COLO668 (cell line): ENCODE measurements around the gene SAMHD1.
A peak's percentile ranks its signal among the peaks of the same experiment; 100 is the strongest.
"Not testable (repeated sequence)": the region's sequence is repeated elsewhere in the genome, so short reads cannot be mapped to it uniquely, and the experiment has no call there.

ENCODE experiments used
- DNase-seq: peaks from one replicate; lab custom pipeline; 2025; ENCODE audit not compliant: unreplicated experiment; lab: John Stamatoyannopoulos, UW

The SAMHD1 gene

DNA sequence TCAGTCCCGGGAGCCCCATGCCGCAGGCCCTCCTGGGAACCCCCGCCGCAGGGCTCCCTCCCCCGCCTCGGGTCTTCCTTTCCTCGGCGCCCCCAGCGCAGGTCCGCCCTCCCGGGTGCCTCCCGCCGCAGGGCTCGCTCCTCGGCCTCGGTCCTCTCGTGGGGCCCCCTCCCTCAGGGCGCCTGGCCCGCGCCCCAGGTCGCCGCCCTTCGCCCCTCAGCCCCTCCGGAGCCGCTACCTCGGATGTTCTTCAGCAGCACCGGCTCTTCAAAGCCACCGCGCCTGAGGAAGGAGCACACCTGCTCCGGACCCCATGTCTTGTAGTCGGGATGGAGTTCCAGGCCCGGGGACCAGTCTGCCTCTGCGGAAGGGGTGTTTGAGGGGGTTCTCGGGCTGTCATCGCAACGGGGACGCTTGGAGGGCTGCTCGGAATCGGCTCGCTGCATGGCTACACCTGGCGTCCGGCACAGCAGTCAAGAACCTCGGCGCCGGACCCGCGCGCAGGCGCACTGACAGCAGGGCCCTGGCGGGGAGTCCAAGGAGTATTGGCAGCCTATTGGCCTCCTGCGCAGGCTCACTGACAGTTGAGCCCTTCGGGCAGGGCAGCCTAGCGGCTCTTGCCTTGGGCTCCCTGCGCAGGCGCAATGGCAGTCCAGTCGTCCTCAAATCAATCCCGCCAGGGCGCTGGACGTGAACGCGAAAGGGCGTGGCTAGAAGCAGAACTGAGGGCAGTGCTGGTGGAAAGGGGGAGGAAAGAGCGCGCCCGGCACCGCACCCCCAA is at the start of gene SAMHD1:
SAMHD1 (minus strand) TSS at position 511 of the 781 bp plus-strand sequence; CDS start at position 446, 65 bp downstream.
- peak; percentile 99 for DNase-seq

DNA sequence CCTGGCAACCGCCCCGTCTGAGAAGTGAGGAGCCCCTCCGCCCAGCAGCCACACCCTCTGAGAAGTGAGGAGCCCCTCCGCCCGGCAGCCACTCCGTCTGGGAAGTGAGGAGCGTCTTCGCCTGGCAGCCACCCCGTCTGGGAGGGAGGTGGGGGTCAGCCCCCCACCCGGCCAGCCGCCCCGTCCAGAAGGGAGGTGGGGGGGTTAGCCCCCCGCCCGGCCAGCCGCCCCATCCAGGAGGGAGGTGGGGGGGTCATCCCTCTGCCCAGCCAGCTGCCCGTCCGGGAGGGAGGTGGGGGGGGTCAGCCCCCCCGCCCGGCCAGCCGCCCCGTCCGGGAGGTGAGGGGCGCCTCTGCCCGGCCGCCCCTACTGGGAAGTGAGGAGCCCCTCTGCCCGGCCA is 48.7 kb upstream of the SAMHD1 start:
- not testable (repeated sequence) for DNase-seq

DNA sequence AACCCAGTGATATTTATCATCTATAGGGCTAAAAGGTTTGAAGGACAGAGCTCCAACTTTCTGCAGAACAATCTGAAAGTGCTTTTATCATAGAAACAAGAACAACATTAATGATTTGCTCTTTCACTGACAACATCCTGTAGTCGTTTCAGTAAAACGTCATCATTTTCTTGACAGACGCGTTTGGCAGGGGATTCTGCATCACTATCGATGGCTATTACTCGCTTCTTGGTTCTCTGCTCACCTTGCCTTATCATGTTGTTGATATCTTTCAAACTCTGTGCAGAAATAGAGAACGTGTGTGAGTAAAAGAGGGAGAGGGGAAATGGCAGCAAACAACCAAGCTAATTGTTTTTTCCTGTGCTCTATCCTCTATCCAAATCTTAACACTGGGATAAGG is 47.1 kb upstream of the SAMHD1 start:
- DNase-seq, result no peak

DNA sequence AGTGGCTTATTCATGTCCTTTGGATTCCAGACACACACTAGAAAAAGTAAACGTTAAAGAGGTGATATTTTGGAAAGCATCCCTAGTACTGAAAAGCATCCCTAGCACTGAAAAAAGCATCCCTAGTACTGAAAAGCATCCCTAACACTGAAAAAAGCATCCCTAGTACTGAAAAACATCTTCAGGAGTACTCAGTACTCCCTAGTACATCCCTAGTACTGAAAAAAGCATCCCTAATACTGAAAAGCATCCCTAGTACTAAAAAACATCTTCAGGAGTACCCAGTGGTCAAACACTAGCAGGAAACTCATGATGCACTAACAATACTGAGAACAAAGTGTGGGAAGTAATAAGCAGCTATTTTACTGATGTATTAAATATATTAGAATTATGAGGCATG is 45.6 kb upstream of the SAMHD1 start:
- no peak for DNase-seq

DNA sequence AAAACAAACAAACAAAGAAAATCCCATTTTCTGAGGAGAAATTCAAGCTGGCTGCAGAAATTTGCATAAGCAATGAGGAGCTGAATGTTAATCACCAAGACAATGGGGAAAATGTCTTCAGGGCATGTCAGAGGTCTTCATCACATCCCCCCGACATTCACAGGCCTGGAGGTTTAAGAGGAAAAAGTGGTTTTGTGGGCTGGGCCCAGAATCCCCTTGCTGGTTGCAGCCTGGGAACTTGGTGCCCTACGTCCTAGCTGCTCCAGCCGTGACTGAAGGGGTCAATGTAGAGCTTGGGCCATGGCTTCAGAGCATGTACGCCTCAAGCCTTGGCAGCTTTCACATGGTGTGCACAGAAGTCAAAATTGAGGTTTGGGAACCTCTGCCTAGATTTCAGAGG is 42.7 kb upstream of the SAMHD1 start:
- DNase-seq, result not testable (repeated sequence)

DNA sequence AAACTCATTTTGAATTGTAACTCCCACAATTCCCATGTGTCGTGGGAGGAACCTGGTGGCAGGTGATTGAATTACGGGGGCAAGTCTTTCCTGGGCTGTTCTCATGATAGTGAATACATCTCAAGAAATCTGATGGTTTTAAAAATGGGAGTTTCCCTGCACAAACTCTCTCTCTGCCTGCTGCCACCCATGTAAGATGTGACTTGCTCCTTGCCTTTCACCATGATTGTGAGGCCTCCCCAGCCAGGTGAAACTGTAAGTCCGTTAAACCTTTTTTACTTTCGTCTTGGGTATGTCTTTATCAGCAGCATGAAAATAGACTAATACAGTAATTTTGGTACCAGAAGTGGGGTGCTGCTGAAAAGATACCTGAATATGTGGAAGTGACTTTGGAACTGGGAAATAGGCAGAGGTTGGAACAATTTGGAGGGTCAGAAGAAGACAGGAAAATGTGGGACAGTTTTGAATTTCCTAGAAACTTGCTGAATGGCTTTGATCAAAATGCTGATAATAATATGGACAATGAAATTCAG is 41.4 kb upstream of the SAMHD1 start:
- DNase-seq, result no peak

DNA sequence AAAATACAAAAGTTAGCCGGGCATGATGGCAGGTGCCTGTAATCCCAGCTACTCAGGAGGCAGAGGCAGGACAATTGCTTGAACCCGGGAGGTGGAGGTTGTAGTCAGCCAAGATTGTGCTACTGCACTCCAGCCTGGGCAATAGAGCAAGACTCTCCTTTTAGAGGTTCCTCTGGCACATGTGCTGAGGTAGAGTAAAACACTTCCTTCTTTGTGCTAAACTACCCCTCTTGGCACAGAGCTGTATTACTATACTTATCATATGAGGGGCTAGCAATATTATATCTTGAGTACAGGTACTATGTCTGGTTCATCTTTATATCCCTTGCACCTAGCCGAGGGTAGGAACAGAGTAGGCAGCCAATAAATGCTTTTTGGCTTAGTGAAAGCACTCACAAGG is 40.2 kb upstream of the SAMHD1 start:
- DNase-seq, result no peak

DNA sequence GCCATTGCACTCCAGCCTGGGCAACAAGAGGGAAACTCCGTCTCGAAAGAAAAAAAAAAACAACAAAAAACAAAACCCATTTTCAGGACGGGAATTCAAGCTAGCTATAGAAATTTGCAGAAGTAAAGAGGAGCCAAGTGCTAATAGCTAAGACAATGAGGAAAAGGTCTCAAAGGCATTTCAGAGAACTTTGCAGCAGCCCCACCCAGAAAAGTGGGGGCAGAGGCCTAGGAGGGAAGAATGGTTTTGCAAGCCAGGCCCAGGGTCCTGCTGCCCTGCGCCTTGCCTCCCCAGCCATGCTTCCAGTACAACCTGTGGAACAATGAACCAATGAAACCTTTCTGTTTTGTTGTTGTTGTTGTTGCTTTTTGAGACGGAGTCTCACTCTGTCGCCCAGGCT is 38.3 kb upstream of the SAMHD1 start:
- no peak for DNase-seq

DNA sequence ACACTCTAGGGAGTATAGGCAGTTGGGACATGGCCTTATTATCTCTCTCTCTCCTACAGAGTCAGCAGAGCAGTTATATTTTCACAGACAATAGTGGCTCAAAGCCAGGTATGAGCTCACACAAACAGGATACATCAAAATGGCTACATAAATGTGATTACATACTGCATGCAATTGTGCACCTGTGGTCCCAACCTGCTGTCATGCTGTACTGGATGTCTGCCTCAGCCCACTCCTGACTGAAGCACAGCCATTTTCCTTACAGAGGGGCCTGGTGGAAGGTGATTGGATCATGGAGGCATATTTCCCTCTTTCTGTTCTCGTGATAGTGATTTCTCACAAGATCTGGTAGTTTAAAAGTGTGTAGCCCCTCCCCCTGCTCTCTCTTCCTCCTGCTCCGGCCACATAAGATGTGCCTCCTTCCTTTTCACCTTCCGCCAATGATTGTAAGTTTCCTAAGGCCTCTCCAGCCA is 37.0 kb upstream of the SAMHD1 start:
- DNase-seq, result no peak

DNA sequence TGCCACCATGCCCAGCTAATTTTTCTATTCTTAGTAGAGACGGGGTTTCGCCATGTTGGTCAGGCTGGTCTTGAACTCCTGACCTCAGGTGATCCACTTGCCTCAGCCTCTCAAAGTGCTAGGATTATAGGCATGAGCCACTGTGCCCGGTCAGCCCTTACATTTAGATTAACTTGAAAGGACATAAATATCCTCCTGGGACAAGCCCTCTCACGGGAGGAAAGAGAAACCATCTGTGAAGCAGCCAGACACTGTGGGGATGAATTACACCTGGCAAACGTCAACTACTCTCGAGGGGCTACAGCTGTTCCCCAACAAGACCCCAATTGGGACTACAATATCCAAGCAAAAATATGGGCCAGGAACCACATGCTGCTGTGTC is 32.7 kb upstream of the SAMHD1 start:
- DNase-seq, result no peak

DNA sequence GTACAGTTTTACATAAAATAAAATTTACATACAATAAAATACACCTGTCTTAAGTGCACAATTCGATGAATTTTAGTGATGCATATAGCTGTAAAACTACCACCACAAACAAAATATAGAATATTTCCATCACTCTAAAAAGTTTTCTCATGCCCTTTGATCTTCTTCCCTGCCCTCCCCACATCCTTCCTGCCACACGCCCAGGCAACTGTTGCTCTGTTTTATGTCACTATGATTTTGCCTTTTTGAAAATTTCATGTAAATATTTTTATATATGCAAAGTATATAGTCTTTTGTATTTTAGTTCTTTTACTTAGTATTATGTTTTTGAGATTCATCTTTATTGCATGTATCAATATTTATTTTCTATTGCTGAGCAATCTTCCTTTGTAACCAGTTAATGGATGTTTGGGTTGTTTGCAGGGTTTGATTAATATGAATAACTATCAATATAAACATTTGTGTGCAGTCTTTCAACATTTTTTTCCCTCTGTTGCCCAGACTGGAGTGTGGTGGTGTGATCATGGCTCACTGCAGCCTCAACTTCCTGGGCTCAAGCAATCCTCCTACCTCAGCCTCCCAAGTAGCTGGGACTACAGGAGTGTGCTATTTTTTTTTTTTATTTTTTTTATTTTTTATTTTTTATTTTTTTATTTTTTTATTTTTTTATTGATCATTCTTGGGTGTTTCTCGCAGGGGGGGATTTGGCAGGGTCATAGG is 23.8 kb upstream of the SAMHD1 start:
- no peak for DNase-seq

DNA sequence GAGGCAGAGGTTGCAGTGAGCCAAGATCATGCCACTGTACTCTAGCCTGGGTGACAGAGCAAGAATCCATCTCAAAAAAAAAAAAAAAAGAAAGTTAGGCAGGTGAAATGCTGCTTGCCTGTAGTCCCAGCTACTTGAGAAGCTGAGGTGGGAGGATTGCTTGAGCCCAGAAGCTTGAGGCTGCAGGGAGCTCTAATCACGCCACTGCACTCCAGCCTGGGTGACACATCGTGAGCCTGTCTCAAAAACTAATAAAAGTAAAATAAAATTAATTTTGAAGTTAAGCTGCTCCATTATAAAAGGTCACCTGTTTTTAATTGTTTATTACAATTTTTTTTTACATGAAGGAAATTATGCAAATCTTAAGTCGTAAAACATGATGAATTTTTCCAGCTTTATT is 23.2 kb upstream of the SAMHD1 start:
- DNase-seq, result no peak

DNA sequence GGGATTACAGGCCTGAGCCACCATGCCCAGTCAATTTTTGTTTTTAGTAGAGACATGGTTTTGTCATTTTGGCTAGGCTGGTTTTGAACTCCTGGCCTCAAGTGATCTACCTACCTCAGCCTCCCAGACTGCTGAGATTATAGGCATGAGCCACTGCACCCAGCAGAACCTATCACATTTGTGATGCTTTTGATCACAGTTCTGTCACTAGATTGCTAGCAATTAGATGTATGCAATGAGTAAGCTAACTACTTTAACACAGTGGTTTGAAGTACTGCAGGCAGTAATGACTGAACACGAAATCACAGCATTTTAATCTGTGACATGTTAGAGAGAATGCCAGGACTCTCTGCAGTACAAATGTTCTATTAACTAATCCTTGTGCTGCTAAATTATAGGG is 19.6 kb upstream of the SAMHD1 start:
- DNase-seq, result no peak

DNA sequence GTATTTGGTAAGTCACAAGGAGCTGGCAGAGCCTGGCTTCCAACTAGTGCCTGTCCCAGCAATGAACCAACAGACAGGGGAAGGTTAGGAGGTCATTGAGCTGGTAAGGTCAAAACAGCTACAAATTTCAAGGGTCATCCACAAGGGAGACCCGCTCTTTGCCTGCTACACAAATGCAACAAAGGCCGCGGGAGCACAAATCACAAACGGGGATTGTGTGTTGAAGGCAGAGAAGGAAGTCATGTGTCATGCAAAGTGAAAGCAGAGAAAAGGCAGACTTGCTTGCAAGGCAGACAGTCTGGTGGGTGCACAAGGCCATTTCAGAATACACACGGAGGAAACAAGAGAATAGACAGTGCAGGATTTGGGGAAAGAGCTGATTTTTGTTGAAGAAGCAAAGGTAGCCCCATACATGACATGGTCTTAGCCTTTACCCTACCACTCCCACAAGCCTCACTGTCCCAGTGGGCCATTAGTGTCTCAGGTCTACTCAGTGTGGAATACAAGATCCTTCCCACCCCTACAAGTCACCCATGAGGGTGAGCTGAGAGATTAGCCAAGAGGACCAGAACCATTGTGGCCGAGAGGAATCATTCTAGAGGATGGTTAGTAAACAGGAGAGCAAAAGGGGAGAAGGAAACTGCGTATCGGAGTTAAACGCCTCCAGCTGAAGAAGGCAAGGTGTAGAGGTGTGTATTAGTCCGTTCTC is 18.1 kb upstream of the SAMHD1 start:
- no peak for DNase-seq

DNA sequence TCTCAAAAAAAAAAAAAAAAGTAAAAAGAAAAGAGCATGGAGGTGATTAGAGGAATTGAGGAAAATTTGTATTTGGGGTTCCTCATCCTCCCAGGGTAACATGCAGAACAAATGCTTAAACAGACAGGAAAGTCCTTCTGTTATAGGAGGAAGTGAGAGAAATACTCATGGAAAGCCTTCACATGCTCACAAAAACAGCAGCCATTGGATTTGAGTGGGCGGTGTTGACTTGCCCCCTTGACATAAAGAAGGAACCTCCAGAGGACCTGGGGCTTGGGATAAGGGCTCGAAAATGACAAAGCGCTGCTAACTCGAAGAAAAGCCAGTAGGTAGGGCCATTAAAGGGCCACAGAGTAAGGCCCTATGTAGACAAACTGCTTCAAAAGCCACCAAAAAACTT is 17.5 kb upstream of the SAMHD1 start:
- DNase-seq, result no peak

DNA sequence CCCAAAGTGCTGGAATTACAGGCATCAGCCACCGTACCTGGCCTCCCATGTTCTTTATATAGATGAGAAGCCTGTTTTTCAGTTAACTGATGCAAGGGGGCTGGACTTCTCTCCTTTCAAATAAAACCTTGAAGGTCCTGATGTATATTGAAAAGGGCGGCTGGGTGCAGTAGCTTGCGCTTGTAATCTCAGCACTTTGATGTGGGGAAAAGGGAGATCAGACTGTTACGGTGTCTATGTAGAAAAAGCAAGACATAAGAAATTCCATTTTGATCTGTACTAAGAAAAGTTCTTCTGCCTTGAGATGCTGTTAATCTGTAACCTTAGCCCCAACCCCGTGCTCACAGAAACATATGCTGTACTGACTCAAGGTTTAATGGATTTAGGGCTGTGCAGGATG is 16.1 kb upstream of the SAMHD1 start:
- no peak for DNase-seq

DNA sequence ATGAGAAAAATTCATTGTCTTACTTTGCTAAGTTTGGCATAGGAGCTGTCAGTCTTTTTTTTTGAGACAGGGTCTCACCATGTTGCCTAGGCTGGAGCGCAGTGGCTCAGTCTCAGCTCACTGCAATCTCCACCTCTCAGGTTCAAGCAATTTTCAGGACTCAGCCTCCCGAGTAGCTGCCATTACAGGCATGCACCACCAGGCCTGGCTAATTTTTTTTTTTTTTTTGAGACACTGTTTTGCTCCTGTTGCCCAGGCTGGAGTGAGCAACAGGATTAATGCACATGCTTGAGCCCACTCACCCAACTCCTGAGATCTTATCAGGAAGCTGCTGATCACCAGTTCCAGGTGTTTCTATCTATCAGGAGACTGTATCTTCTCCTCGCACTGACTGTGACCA is 15.5 kb upstream of the SAMHD1 start:
- not testable (repeated sequence) for DNase-seq

DNA sequence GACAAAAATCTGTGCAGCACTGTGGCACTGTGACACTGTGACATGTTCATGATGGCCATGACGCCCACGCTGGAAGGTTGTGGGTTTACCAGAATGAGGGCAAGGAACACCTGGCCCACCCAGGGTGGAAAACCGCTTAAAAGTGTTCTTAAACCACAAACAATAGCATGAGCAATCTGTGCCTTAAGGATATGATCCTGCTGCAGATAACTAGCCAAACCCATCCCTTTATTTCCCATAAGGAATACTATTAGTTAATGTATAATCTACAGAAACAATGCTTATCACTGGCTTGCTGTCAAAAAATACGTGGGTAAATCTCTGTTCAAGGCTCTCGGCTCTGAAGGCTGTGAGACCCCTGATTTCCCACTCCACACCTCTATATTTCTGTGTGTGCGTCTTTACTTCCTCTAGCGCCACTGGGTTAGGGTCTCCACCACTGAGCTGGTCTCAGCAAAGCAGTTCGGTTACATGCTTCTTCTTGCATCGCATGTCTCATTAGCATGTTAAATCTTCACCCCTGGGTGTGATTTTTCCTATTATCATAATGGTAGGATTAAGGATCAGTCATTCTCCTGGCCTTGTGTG is 10.9 kb upstream of the SAMHD1 start:
- DNase-seq, result not testable (repeated sequence)

DNA sequence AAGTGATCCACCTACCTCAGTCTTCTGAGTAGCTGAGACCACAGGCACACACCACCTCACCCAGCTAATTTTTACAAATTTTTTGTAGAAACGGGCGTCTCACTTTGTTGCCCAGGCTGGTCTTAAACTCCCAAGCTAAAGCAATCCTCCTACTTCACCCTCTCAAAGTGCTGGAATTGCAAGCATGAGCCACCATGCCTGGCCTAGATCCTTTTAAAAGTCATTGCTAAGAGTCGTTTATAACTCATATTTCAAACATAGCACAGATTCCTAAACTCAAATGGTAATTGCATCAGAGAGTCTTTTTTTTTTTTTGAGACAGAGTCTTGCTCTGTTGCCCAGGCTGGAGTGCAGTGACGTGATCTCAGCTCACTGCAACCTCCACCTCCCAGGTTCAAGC is 7.7 kb upstream of the SAMHD1 start:
- no peak for DNase-seq

DNA sequence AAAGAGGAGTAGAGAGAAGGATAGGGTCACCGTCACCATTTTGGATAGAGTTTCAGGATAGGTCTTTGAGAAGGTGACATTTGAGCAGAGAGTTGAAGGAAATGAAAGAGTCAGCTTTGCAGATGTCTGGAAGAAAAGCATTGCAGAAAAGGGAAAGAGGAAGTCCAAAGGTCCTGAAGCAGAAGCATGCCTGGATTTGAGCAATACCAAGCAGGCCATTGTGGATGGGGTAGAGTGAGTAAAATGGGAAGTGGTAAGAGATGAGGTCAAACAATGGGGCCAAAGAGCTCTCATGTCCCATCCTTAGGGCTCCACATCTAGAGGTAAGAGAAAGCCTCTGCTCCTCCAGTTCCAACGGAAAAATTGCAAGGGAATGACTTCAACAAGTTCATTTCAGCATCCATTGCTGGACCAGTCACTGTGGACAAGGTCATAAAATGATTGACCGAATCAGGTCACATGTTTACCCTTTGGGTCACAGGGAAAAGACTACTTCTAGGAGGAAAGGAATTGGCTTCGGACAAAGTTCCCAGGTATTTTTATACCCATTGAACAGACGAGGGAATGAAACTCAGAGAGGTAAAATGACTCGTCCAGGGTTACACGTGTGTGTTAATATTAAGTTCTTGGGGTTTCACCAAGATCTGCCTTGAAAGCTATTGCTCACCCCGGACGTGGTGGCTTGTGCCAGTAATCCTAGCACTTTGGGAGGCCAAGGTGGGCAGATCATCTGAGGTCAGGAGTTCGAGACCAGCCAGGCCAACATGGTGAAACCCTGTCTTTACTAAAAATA is 6.6 kb upstream of the SAMHD1 start:
- no peak for DNase-seq
